GM12878 (cell line): Measurements from ENCODE around the gene PLD3. TPM values are rescaled to one million over a fixed set of nuclear protein-coding genes. Genes with fewer than 3 reads are reported as not detected.

Source experiments
- ATAC-seq: fragments of 200-7000 bp; cut with Tn5 transposase; 3 replicates; pipeline ENCODE4 v1.9.1; 2020; ENCODE audit warnings: mild to moderate bottlenecking, moderate library complexity
- BruUV-seq: library from RNA; stranded (reverse); fragments of 400-500 nt; replicated peaks from 2 replicates; lab custom pipeline; 2021; lab: Mats Ljungman, UMichigan
- CTCF ChIA-PET: fragments of 300-600 bp; sonication (Branson Sonifier 250); formaldehyde crosslinking; extraction: SDS; loops from one replicate; lab custom pipeline; 2021; ENCODE audit warnings: inconsistent platforms; lab: Yijun Ruan, JAX
- POLR2A ChIA-PET: fragments of 350-600 bp; formaldehyde crosslinking; extraction: SDS; loops from one replicate; lab custom pipeline; 2021; ENCODE audit warnings: inconsistent platforms; lab: Charles Lee
- RAD21 ChIA-PET: fragments of 300-600 bp; sonication (Branson Sonifier 250); formaldehyde crosslinking; loops from one replicate; lab custom pipeline; 2023; ENCODE audit warnings: antibody characterized with exemption; ENCODE audit not compliant: unreplicated experiment; lab: Charles Lee
- SMC1A ChIA-PET: fragments of 300-600 bp; sonication (Branson Sonifier 250); formaldehyde crosslinking; loops from one replicate; lab custom pipeline; 2023; ENCODE audit not compliant: unreplicated experiment, uncharacterized antibody; lab: Charles Lee
- DNase-seq: peaks from one replicate; pipeline ENCODE4 v3.0.0-alpha.2; 2011; ENCODE audit warnings: low read depth, low spot score
- FAIRE-seq: peaks from 3 replicates; lab custom pipeline; 2011; peaks lifted over from hg19 to GRCh38; lab: Jason Lieb, UNC
- H2AFZ ChIP-seq: 2 replicates; pipeline ENCODE4 v1.6.0; 2011; ENCODE audit warnings: low read depth, low read length, control low read depth; ENCODE audit not compliant: control insufficient read depth
- H3K27ac ChIP-seq: 2 replicates; pipeline ENCODE4 v1.5.1; 2011; ENCODE audit warnings: control low read depth; ENCODE audit not compliant: control insufficient read depth, insufficient read depth
- H3K27me3 ChIP-seq, 2 experiments: replicated peaks in 1 of 2; 2 replicates each; pipeline versions ENCODE4 v1.6.0 to v1.6.1; 2011; ENCODE audit warnings: low read length in 1 of 2; ENCODE audit not compliant: control insufficient read depth in 2 of 2, insufficient read depth in 2 of 2
- H3K36me3 ChIP-seq, 2 experiments: 2 replicates each; pipeline ENCODE4 v1.5.1; 2011; ENCODE audit warnings: low read length in 1 of 2; ENCODE audit not compliant: control insufficient read depth in 2 of 2, insufficient read depth in 2 of 2
- H3K4me1 ChIP-seq: 2 replicates; pipeline ENCODE4 v1.6.1; 2011; ENCODE audit warnings: mild to moderate bottlenecking, low read length, moderate library complexity, mixed read lengths; ENCODE audit not compliant: control insufficient read depth, insufficient read depth
- H3K4me2 ChIP-seq: 2 replicates; pipeline ENCODE4 v1.6.0; 2011; ENCODE audit warnings: control low read depth; ENCODE audit not compliant: control insufficient read depth, insufficient read depth
- H3K4me3 ChIP-seq: fragments of 200-600 bp; sonication (generic); 2 replicates; pipeline ENCODE4 v1.5.1; 2016
- H3K79me2 ChIP-seq: 2 replicates; pipeline ENCODE4 v1.6.0; 2011; ENCODE audit warnings: low read length; ENCODE audit not compliant: control insufficient read depth, insufficient read depth
- H3K9ac ChIP-seq: 2 replicates; pipeline ENCODE4 v1.8.0; 2011; ENCODE audit warnings: low read length, control low read depth, mixed read lengths; ENCODE audit not compliant: control insufficient read depth, insufficient read depth
- H3K9me3 ChIP-seq: replicated peaks from 3 replicates; pipeline ENCODE4 v1.5.1; 2011; ENCODE audit warnings: mild to moderate bottlenecking, low read length; ENCODE audit not compliant: control insufficient read depth, insufficient read depth
- H4K20me1 ChIP-seq: 2 replicates; pipeline ENCODE4 v1.6.0; 2011; ENCODE audit not compliant: control insufficient read depth, insufficient read depth
- BMI1 ChIP-seq: fragments of 450-650 bp; IDR thresholded peaks from 2 replicates; pipeline ENCODE4 v1.6.1; 2016; ENCODE audit warnings: mild to moderate bottlenecking, moderate library complexity, borderline replicate concordance
- HDAC2 ChIP-seq: fragments of 200-600 bp; sonication (generic); IDR thresholded peaks from 2 replicates; pipeline ENCODE4 v1.6.1; 2017
- LARP7 ChIP-seq: fragments of 450-650 bp; IDR thresholded peaks from 2 replicates; pipeline ENCODE4 v1.6.1; 2017; ENCODE audit warnings: mild to moderate bottlenecking
- PAX5 ChIP-seq: IDR thresholded peaks from 2 replicates; pipeline ENCODE4 v1.6.1; 2011; ENCODE audit warnings: low read depth, low read length, borderline replicate concordance
- RAD21 ChIP-seq: IDR thresholded peaks from 2 replicates; pipeline ENCODE4 v1.6.1; 2011; ENCODE audit warnings: mild to moderate bottlenecking, low read depth, low read length, moderate library complexity; ENCODE audit not compliant: insufficient read depth
- SMAD1 ChIP-seq: fragments of 450-650 bp; IDR thresholded peaks from 2 replicates; pipeline ENCODE4 v1.6.1; 2018; ENCODE audit warnings: mild to moderate bottlenecking, low read depth; ENCODE audit not compliant: partially characterized antibody
- SMC3 ChIP-seq: IDR thresholded peaks from 2 replicates; pipeline ENCODE4 v1.6.1; 2011; ENCODE audit warnings: low read length, improper control_type of control experiment, borderline replicate concordance
- SRF ChIP-seq, 2 experiments: IDR thresholded peaks; 2 replicates each; pipeline ENCODE4 v1.6.1; 2011; ENCODE audit warnings: low read depth in 2 of 2, low read length in 2 of 2, mild to moderate bottlenecking in 1 of 2, moderate library complexity in 1 of 2
- STAT1 ChIP-seq: fragments of 450-650 bp; conservative IDR thresholded peaks from 2 replicates; pipeline ENCODE4 v1.6.1; 2014; ENCODE audit warnings: antibody characterized with exemption, mild to moderate bottlenecking
- TAF1 ChIP-seq: IDR thresholded peaks from 2 replicates; pipeline ENCODE4 v1.6.1; 2011; ENCODE audit warnings: mild to moderate bottlenecking, low read depth, low read length, borderline replicate concordance
- TARDBP ChIP-seq: IDR thresholded peaks from 2 replicates; pipeline ENCODE4 v1.6.1; 2016; ENCODE audit warnings: borderline replicate concordance
- YY1 ChIP-seq: IDR thresholded peaks from 2 replicates; pipeline ENCODE4 v1.6.1; 2011; ENCODE audit warnings: low read depth, mild to moderate bottlenecking, low read length
- ZNF217 ChIP-seq: fragments of 450-650 bp; IDR thresholded peaks from 2 replicates; pipeline ENCODE4 v1.6.1; 2017; ENCODE audit warnings: antibody characterized with exemption, mild to moderate bottlenecking
- WGBS: methylation state at CpG from one replicate; pipeline ENCODE4 v1.1.6; 2016; ENCODE audit warnings: low lambda C conversion rate; ENCODE audit not compliant: insufficient replicate concordance, insufficient coverage; ENCODE audit errors: missing lambda C conversion rate; 5-methylcytosine and 5-hydroxymethylcytosine counted together
- in situ Hi-C: fragments of 300-500 bp; cut with MboI; formaldehyde crosslinking; loops from 9 replicates; pipeline ENCODE4 v1.14.3; 2018; ENCODE audit warnings: mixed read lengths
- intact Hi-C: fragments of 100-400 bp; cut with micrococcal nuclease; formaldehyde crosslinking; loops from one replicate; pipeline ENCODE4 v1.14.2; 2022; ENCODE audit not compliant: unreplicated experiment
- polyA plus RNA-seq, 11 experiments: library from polyadenylated mRNA; depleted of rRNA in 4 of 11; unstranded in 6 of 11; stranded (reverse) in 5 of 11; fragments of >200 nt; fragmentation: Nextera tagmentation in 4 of 11; fragmentation: Illumina TruSeq in 1 of 11; extraction: Ambion mirVana in 4 of 11; extraction: Trizol in 1 of 11; gene quantifications; 1 replicate in 1 of 11; 2 replicates in 10 of 11; pipeline versions ENCODE4 v1.2.1 to v1.2.3, GENCODE V29; 2011 to 2016; ENCODE audit warnings: inconsistent platforms in 2 of 11, missing spikeins in 2 of 11, low read depth in 1 of 11
- total RNA-seq, 4 experiments: library from RNA; depleted of rRNA in 3 of 4; stranded (reverse); fragments of >200 nt in 3 of 4; fragmentation: Illumina TruSeq in 1 of 4; extraction: Trizol in 1 of 4; gene quantifications; 2 replicates each; pipeline versions ENCODE4 v1.2.1 to v1.2.3, GENCODE V29; 2013 to 2021
- TF ChIP-seq, protein P1 (sequence below): IDR thresholded peaks from 2 replicates; pipeline ENCODE4 v1.6.1; 2012; ENCODE audit warnings: mild to moderate bottlenecking, low read depth, low read length
- TF ChIP-seq, protein P2 (sequence below): fragments of 450-650 bp; IDR thresholded peaks from 2 replicates; pipeline ENCODE4 v1.6.1; 2017; ENCODE audit warnings: mild to moderate bottlenecking, moderate library complexity
- TF ChIP-seq, protein P3 (sequence below): IDR thresholded peaks from 2 replicates; pipeline ENCODE4 v1.6.1; 2012; ENCODE audit warnings: low read length, inconsistent platforms

PLD3 gene
- total and polyA plus RNA-seq, 10 of the 15 experiments (the other 5 are each of a cell fraction or from before 2014, with no cell fraction given) = 1.3 to 134 (median 72.7) TPM

DNA sequence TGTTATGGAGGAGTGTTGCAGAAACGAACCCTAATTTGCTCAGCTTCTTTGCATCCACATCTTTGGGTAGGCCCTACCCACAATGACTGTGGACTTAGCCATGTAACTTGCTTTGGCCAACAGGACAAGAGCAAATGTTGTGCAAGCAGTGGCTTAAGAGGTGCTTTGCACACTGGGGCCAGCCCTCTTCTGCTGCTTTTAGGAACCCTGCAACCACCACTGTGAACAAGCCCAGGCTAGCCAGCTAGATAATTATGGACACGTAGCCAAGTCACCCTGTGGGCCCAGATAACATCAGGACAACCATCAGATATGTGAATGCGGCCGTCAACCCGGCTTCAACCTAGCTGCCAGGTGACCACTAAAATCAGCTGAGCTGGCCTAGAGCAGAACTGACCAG is 17.4 kb upstream of the PLD3 start (continued):
- TF ChIP-seq, protein P1, sequence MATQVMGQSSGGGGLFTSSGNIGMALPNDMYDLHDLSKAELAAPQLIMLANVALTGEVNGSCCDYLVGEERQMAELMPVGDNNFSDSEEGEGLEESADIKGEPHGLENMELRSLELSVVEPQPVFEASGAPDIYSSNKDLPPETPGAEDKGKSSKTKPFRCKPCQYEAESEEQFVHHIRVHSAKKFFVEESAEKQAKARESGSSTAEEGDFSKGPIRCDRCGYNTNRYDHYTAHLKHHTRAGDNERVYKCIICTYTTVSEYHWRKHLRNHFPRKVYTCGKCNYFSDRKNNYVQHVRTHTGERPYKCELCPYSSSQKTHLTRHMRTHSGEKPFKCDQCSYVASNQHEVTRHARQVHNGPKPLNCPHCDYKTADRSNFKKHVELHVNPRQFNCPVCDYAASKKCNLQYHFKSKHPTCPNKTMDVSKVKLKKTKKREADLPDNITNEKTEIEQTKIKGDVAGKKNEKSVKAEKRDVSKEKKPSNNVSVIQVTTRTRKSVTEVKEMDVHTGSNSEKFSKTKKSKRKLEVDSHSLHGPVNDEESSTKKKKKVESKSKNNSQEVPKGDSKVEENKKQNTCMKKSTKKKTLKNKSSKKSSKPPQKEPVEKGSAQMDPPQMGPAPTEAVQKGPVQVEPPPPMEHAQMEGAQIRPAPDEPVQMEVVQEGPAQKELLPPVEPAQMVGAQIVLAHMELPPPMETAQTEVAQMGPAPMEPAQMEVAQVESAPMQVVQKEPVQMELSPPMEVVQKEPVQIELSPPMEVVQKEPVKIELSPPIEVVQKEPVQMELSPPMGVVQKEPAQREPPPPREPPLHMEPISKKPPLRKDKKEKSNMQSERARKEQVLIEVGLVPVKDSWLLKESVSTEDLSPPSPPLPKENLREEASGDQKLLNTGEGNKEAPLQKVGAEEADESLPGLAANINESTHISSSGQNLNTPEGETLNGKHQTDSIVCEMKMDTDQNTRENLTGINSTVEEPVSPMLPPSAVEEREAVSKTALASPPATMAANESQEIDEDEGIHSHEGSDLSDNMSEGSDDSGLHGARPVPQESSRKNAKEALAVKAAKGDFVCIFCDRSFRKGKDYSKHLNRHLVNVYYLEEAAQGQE = no peak
- TF ChIP-seq, protein P2, sequence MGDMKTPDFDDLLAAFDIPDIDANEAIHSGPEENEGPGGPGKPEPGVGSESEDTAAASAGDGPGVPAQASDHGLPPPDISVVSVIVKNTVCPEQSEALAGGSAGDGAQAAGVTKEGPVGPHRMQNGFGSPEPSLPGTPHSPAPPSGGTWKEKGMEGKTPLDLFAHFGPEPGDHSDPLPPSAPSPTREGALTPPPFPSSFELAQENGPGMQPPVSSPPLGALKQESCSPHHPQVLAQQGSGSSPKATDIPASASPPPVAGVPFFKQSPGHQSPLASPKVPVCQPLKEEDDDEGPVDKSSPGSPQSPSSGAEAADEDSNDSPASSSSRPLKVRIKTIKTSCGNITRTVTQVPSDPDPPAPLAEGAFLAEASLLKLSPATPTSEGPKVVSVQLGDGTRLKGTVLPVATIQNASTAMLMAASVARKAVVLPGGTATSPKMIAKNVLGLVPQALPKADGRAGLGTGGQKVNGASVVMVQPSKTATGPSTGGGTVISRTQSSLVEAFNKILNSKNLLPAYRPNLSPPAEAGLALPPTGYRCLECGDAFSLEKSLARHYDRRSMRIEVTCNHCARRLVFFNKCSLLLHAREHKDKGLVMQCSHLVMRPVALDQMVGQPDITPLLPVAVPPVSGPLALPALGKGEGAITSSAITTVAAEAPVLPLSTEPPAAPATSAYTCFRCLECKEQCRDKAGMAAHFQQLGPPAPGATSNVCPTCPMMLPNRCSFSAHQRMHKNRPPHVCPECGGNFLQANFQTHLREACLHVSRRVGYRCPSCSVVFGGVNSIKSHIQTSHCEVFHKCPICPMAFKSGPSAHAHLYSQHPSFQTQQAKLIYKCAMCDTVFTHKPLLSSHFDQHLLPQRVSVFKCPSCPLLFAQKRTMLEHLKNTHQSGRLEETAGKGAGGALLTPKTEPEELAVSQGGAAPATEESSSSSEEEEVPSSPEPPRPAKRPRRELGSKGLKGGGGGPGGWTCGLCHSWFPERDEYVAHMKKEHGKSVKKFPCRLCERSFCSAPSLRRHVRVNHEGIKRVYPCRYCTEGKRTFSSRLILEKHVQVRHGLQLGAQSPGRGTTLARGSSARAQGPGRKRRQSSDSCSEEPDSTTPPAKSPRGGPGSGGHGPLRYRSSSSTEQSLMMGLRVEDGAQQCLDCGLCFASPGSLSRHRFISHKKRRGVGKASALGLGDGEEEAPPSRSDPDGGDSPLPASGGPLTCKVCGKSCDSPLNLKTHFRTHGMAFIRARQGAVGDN = no peak
- no peak for TF ChIP-seq HDAC2
- no peak for TF ChIP-seq BMI1

DNA sequence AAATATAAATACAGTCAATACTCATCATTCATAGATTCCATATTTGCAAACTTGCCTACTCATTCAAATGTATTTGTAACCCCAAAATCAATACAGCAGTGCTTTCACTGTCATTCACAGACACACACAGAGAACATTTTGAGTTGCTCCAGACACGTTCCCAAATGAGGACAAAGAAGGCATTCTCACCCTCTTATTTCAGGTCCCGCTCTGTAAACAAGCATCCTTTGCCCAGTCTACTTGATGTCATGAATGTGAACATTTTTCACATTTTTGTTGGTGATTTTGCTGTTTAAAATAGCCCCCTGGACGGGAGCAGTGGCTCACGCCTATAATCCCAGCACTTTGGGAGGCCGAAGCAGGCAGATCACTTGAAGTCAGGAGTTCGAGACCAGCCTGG is 15.8 kb upstream of the PLD3 start:
- Histone ChIP-seq H3K79me2 (no peaks in the 10 kb centered on the region), H3K9me3 (no peaks in the 10 kb centered on the region), H3K27me3 (no peaks in the 10 kb centered on the region), H2AFZ (no peak overlapping the region), H3K4me2 (no peak overlapping the region), H4K20me1 (no peaks in the 10 kb centered on the region), H3K27ac (no peak overlapping the region), H3K36me3 (peaks cover 23% of the 10 kb centered on the region in 2 experiments), H3K9ac (no peak overlapping the region), H3K4me1 (no peaks in the 10 kb centered on the region), H3K4me3 (no peak overlapping the region)
- ChIA-PET CTCF (interaction anchor here (1.6 kb wide), 1 partner anchor 27 kb away, joined by 3 read pairs; no protein-coding TSS in a partner anchor), POLR2A (no interaction called here), SMC1A (no interaction called here), RAD21 (no interaction called here)
- BruUV-seq = no TSS peak
- no peak for DNase-seq
- no peak for ATAC-seq
- in situ Hi-C loops (no loop called here), intact Hi-C loops (no loop called here)
- WGBS = 94% methylated on average over 6 of the region's 6 CpGs
- TF ChIP-seq SRF (IDR thresholded peaks at IDR 0.05; ENCODE audit: low read depth in 2 of 2, low read length in 2 of 2) = no peak
- no peak for TF ChIP-seq TARDBP
- TF ChIP-seq STAT1 = no peak
- TF ChIP-seq, protein P3, sequence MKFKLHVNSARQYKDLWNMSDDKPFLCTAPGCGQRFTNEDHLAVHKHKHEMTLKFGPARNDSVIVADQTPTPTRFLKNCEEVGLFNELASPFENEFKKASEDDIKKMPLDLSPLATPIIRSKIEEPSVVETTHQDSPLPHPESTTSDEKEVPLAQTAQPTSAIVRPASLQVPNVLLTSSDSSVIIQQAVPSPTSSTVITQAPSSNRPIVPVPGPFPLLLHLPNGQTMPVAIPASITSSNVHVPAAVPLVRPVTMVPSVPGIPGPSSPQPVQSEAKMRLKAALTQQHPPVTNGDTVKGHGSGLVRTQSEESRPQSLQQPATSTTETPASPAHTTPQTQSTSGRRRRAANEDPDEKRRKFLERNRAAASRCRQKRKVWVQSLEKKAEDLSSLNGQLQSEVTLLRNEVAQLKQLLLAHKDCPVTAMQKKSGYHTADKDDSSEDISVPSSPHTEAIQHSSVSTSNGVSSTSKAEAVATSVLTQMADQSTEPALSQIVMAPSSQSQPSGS = no peak
- TF ChIP-seq ZNF217 = no peak
- TF ChIP-seq SMC3 = no peak
- TF ChIP-seq RAD21 = no peak
- TF ChIP-seq LARP7 = no peak
- TF ChIP-seq SMAD1 = no peak
- TF ChIP-seq PAX5 = no peak
- TF ChIP-seq YY1 = no peak
- TF ChIP-seq TAF1 = no peak
- FAIRE-seq = no peak
